HepG2 (cell line): Measurements from ENCODE around the gene PHIP. TPM values are rescaled to one million over a fixed set of nuclear protein-coding genes. Genes with fewer than 3 reads are reported as not detected.
A peak's percentile ranks its signal among the peaks of the same experiment; 100 is the strongest.

Experiments used
- CEBPB ChIP-seq: IDR thresholded peaks from 2 replicates; pipeline ENCODE4 v1.6.1; 2011; ENCODE audit warnings: low read depth, low read length, improper control_type of control experiment, borderline replicate concordance
- CREB1 ChIP-seq, 2 experiments: fragments of 450-650 bp in 1 of 2; IDR thresholded peaks; 2 replicates each; pipeline ENCODE4 v1.6.1; 2016 to 2017; ENCODE audit warnings: control low read depth in 1 of 2, mild to moderate bottlenecking in 1 of 2, missing compliant biosample characterization in 1 of 2, missing genetic modification characterization in 1 of 2
- FOXA1 ChIP-seq, 2 experiments: fragments of 450-650 bp in 1 of 2; sonication (generic) in 1 of 2; formaldehyde crosslinking in 1 of 2; IDR thresholded peaks; 2 replicates each; pipeline versions ENCODE4 v1.4.0 to v1.6.1; 2016 to 2020; ENCODE audit warnings: missing genetic modification reagents in 1 of 2
- ISL2 ChIP-seq: sonication (generic); formaldehyde crosslinking; IDR thresholded peaks from 2 replicates; pipeline ENCODE4 v1.5.0; 2020; ENCODE audit warnings: missing genetic modification reagents
- MAF1 ChIP-seq: sonication (generic); formaldehyde crosslinking; IDR thresholded peaks from 2 replicates; pipeline ENCODE4 v1.5.0; 2020; ENCODE audit warnings: missing genetic modification reagents, borderline replicate concordance
- MED8 ChIP-seq: sonication (generic); formaldehyde crosslinking; IDR thresholded peaks from 2 replicates; pipeline ENCODE4 v1.8.1; 2023; ENCODE audit warnings: mild to moderate bottlenecking, missing genetic modification reagents; ENCODE audit not compliant: insufficient replicate concordance
- MXI1 ChIP-seq: IDR thresholded peaks from 3 replicates; pipeline ENCODE4 v1.6.1; 2012; ENCODE audit warnings: low read depth, low read length, inconsistent platforms, borderline replicate concordance
- RARA ChIP-seq: IDR thresholded peaks from 2 replicates; pipeline ENCODE4 v1.6.1; 2016; ENCODE audit warnings: missing genetic modification reagents, missing compliant biosample characterization
- RNF2 ChIP-seq: fragments of 450-650 bp; conservative IDR thresholded peaks from 2 replicates; pipeline ENCODE4 v1.6.1; 2016; ENCODE audit warnings: low read depth
- RNF219 ChIP-seq: sonication (generic); formaldehyde crosslinking; IDR thresholded peaks from 2 replicates; pipeline ENCODE4 v1.5.0; 2020; ENCODE audit warnings: mild to moderate bottlenecking, missing genetic modification reagents
- THAP11 ChIP-seq: IDR thresholded peaks from 2 replicates; pipeline ENCODE4 v1.6.1; 2016; ENCODE audit warnings: missing biosample characterization, missing genetic modification reagents
- THRA ChIP-seq: sonication (generic); formaldehyde crosslinking; IDR thresholded peaks from 2 replicates; pipeline ENCODE4 v1.4.0; 2020; ENCODE audit warnings: missing genetic modification reagents, borderline replicate concordance
- ZNF230 ChIP-seq: sonication (generic); formaldehyde crosslinking; IDR thresholded peaks from 2 replicates; pipeline ENCODE4 v1.4.0; 2020; ENCODE audit warnings: mild to moderate bottlenecking, missing genetic modification reagents
- ZNF30 ChIP-seq: sonication (generic); formaldehyde crosslinking; IDR thresholded peaks from 2 replicates; pipeline ENCODE4 v1.5.0; 2020; ENCODE audit warnings: mild to moderate bottlenecking, missing genetic modification reagents
- ZNF446 ChIP-seq: sonication (generic); formaldehyde crosslinking; IDR thresholded peaks from 2 replicates; pipeline ENCODE4 v1.5.0; 2020; ENCODE audit warnings: mild to moderate bottlenecking, missing genetic modification reagents
- ZNF761 ChIP-seq: sonication (generic); formaldehyde crosslinking; conservative IDR thresholded peaks from 2 replicates; pipeline ENCODE4 v1.4.0; 2020; ENCODE audit warnings: mild to moderate bottlenecking, missing genetic modification reagents
- polyA plus RNA-seq, 8 experiments: library from polyadenylated mRNA; depleted of rRNA in 3 of 8; stranded (reverse) in 7 of 8; unstranded in 1 of 8; fragments of >200 nt; fragmentation: Illumina TruSeq in 4 of 8; extraction: Trizol in 4 of 8; gene quantifications; 2 replicates each; pipeline versions ENCODE4 v1.2.1 to v1.2.3, GENCODE V29; 2011 to 2016; ENCODE audit warnings: low read depth in 4 of 8, missing spikeins in 1 of 8, mixed read lengths in 1 of 8; ENCODE audit not compliant: insufficient read depth in 1 of 8
- total RNA-seq, 5 experiments: library from RNA; depleted of rRNA; stranded (reverse); fragments of >200 nt; fragmentation: Illumina TruSeq; extraction: Trizol; gene quantifications; 2 replicates each; pipeline ENCODE4 v1.2.3, GENCODE V29; 2016; ENCODE audit warnings: low read depth in 1 of 5
- TF ChIP-seq, protein P1 (sequence below): sonication (generic); formaldehyde crosslinking; IDR thresholded peaks from 2 replicates; pipeline ENCODE4 v1.8.0; 2022; ENCODE audit warnings: missing genetic modification reagents, mild to moderate bottlenecking, borderline replicate concordance
- TF ChIP-seq, protein P2 (sequence below): sonication (generic); formaldehyde crosslinking; IDR thresholded peaks from 2 replicates; pipeline ENCODE4 v1.4.0; 2020; ENCODE audit warnings: missing genetic modification reagents, borderline replicate concordance

PHIP gene
- total and polyA plus RNA-seq, 2 of the 13 experiments (the other 11 are each of a cell fraction or from before 2014, with no cell fraction given) = 6.5 to 23.5 TPM

DNA sequence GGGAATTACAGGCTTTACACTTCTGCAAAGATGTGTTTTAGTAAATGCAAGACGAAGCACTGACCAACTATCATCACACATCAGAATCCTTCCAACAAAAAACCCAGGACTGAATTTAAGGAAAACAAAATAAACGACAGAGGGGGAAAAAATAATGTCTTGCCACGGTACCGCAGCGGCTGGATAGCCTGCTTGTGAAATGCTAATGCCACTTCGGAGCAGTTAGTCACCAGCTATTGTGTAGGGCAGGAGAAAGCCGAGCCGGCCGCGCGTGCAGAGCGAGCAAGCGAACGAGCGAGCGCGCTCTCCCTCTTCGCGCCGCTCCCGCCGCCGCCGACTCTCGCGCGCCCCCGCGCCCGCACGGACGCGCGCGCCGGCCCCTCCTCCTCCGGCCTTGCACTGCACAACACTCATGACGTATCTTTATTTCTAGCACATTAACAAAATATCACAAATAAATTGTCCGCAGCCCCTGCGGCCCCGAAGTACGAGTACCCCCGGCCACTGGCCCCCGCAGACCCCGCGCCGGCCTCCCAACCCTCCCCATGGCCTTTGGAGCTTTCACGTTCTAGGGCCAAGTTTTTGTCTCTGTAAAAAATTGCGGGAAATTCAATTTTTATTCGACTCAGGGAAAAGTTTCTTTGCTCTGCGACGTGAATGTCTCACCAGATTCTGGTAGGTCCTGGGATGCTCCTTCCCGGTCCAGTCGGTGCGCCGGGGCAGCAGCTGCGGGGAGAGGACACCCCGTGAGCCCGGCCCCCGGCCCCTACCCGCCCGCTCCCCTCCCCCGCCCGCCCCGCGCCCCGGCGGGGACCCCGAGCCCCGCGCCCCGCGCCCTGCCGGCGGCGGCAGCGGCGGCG, 1.0 kb downstream of the PHIP start (continued):
- TF ChIP-seq, protein P1, sequence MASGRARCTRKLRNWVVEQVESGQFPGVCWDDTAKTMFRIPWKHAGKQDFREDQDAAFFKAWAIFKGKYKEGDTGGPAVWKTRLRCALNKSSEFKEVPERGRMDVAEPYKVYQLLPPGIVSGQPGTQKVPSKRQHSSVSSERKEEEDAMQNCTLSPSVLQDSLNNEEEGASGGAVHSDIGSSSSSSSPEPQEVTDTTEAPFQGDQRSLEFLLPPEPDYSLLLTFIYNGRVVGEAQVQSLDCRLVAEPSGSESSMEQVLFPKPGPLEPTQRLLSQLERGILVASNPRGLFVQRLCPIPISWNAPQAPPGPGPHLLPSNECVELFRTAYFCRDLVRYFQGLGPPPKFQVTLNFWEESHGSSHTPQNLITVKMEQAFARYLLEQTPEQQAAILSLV (CRISPR knock-in tag) = no peak
- no peak for TF ChIP-seq RNF219
- TF ChIP-seq ZNF761 (CRISPR knock-in tag) = no peak
- TF ChIP-seq THRA (CRISPR knock-in tag) = no peak
- peak; percentile 35; the same call in 1 of the 2 replicates for TF ChIP-seq CEBPB
- no peak for TF ChIP-seq RARA
- no peak for TF ChIP-seq RNF2
- no peak for TF ChIP-seq MAF1 (CRISPR knock-in tag)
- peak; percentile 58; the same call in 1 of the 3 replicates for TF ChIP-seq MXI1
- no peak for TF ChIP-seq ZNF30
- 0 out of 2 replicates have a peak, but pooled peaks have one; percentile 11 for TF ChIP-seq ISL2 (CRISPR knock-in tag)
- TF ChIP-seq, protein P2, sequence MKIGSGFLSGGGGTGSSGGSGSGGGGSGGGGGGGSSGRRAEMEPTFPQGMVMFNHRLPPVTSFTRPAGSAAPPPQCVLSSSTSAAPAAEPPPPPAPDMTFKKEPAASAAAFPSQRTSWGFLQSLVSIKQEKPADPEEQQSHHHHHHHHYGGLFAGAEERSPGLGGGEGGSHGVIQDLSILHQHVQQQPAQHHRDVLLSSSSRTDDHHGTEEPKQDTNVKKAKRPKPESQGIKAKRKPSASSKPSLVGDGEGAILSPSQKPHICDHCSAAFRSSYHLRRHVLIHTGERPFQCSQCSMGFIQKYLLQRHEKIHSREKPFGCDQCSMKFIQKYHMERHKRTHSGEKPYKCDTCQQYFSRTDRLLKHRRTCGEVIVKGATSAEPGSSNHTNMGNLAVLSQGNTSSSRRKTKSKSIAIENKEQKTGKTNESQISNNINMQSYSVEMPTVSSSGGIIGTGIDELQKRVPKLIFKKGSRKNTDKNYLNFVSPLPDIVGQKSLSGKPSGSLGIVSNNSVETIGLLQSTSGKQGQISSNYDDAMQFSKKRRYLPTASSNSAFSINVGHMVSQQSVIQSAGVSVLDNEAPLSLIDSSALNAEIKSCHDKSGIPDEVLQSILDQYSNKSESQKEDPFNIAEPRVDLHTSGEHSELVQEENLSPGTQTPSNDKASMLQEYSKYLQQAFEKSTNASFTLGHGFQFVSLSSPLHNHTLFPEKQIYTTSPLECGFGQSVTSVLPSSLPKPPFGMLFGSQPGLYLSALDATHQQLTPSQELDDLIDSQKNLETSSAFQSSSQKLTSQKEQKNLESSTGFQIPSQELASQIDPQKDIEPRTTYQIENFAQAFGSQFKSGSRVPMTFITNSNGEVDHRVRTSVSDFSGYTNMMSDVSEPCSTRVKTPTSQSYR (CRISPR knock-in tag) = peak; percentile 52; the same call in 1 of the 2 replicates
- no peak for TF ChIP-seq FOXA1 (IDR thresholded peaks at IDR 0.05)
- no peak for TF ChIP-seq FOXA1 (CRISPR knock-in tag; IDR thresholded peaks at IDR 0.05)
- no peak for TF ChIP-seq ZNF446 (CRISPR knock-in tag)
- TF ChIP-seq MED8 = no peak
- peak; percentile 64; the same call in 1 of the 2 replicates for TF ChIP-seq CREB1 (IDR thresholded peaks at IDR 0.05)
- TF ChIP-seq CREB1 (CRISPR knock-in tag; IDR thresholded peaks at IDR 0.05) = no peak
- TF ChIP-seq THAP11 (CRISPR knock-in tag) = no peak
- TF ChIP-seq ZNF230 (CRISPR knock-in tag) = no peak
